ENCODE measurements around the gene GATM.

The GATM gene, protein sequence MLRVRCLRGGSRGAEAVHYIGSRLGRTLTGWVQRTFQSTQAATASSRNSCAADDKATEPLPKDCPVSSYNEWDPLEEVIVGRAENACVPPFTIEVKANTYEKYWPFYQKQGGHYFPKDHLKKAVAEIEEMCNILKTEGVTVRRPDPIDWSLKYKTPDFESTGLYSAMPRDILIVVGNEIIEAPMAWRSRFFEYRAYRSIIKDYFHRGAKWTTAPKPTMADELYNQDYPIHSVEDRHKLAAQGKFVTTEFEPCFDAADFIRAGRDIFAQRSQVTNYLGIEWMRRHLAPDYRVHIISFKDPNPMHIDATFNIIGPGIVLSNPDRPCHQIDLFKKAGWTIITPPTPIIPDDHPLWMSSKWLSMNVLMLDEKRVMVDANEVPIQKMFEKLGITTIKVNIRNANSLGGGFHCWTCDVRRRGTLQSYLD

DNA sequence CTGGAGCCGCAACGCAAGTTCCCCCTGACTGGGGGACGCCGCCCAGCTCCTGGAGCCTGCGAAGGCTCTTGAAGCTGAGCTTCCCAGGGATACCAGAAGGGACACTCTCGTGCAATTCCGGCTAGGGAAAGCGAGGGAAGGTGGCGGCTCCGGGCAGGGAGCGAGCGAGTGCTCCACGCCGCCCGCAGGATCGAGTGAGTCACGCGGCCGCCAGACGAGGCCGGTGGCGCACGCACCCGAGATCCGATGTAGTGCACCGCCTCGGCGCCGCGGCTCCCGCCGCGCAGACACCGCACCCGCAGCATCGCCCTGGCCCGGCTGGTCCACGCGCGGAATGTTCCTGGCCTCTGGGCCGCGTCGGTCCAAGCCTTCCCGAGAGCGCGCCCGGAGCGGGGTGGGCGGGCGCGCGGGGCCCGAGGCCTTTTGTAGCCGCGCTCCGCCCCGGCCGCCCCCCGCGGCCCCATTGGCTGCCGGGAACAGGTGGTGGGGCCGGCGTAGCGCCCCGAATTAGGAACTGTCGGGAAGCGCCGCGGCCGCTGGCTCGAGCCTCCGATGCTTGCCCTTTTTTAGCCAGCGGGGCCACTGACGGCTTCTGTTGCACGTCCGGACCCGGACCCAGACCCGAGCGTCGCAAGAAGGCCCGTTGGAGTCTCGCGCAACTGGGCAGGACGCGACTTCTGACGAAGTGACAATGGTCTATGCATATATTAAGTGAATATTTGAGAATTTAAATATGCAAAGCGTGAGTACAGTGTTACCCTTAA lies at the start of gene GATM:
TSS of gene GATM (minus strand) at position 396 of the 764 bp plus-strand sequence. CDS start at position 305, 91 bp downstream.
- H3K4me3 ChIP-seq (ENCODE audit: low read depth, low read length), result peak within 1 kb of the TSS; percentile 42
- DNase-seq (ENCODE audit: low read depth), result peak; percentile 69

DNA sequence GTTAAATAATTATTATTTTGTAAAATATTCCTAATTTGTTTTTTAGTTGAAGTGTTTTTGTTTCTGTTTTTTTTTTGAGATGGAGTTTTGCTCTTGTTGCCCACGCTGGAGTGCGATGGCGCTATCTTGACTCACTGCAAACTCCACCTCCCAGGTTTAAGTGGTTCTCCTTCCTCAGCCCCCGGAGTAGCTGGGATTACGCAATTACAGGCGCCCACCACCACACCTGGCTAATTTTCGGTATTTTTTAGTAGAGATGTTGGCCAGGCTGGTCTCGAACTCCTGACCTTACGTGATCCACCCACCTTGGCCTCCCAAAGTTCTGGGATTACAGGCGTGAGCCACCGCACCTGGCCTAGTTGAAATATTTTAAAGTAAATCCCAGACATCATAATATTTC lies 48.7 kb upstream of the GATM start:
- no peak for DNase-seq (ENCODE audit: low read depth)
- H3K4me3 ChIP-seq (ENCODE audit: low read depth, low read length), result no peak overlapping the region
- TF ChIP-seq, protein P1, sequence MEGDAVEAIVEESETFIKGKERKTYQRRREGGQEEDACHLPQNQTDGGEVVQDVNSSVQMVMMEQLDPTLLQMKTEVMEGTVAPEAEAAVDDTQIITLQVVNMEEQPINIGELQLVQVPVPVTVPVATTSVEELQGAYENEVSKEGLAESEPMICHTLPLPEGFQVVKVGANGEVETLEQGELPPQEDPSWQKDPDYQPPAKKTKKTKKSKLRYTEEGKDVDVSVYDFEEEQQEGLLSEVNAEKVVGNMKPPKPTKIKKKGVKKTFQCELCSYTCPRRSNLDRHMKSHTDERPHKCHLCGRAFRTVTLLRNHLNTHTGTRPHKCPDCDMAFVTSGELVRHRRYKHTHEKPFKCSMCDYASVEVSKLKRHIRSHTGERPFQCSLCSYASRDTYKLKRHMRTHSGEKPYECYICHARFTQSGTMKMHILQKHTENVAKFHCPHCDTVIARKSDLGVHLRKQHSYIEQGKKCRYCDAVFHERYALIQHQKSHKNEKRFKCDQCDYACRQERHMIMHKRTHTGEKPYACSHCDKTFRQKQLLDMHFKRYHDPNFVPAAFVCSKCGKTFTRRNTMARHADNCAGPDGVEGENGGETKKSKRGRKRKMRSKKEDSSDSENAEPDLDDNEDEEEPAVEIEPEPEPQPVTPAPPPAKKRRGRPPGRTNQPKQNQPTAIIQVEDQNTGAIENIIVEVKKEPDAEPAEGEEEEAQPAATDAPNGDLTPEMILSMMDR (conservative IDR thresholded peaks at IDR 0.05; ENCODE audit: low read depth, low read length), result no peak

More for the DNA sequence above, at the start of gene GATM:
- TF ChIP-seq, protein P1 (conservative IDR thresholded peaks at IDR 0.05; ENCODE audit: low read depth, low read length), result peak; percentile 54

DNA sequence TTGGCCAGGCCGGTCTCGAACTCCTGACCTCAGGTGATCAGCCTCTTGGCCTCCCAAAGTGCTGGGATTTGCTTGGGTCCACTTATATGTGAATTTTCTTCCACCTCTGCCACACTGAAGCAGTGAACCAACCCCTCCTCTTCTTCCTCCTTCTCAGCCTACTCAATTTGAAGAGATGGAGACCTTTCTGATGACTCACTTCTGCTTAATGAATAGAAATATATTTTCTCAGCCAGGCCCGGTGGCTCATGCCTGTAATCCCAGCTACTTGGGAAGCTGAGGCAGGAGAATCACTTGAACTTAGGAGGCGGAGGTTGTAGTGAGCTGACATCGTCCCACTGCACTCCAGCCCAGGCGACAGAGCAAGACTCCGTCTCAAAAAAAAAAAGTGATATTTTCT lies 46.8 kb upstream of the GATM start:
- no peak overlapping the region for H3K4me3 ChIP-seq (ENCODE audit: low read depth, low read length)
- TF ChIP-seq, protein P1 (conservative IDR thresholded peaks at IDR 0.05; ENCODE audit: low read depth, low read length), result no peak
- peak; percentile 52 for DNase-seq (ENCODE audit: low read depth)

DNA sequence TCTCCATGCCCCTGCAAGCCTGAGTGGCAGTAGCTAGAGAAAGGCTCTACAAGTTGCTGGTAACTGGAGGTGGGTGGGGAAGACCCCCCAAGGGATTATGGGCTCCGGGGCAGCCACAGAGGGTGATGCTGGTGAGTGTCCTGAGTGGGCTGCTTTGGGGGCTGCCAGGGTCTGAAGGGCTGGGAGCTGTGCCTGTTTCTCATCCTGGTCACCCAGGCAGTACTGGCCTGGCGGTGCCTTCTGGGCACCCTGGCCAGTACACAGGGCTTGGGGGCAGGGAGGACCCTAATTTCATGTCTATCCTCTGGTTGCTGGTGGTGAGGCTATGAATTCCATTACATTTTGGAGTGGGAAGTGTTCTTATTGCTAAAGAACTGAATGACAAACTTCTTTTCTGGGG lies 46.1 kb upstream of the GATM start:
- DNase-seq (ENCODE audit: low read depth), result no peak
- TF ChIP-seq, protein P1 (conservative IDR thresholded peaks at IDR 0.05; ENCODE audit: low read depth, low read length), result no peak
- no peak overlapping the region for H3K4me3 ChIP-seq (ENCODE audit: low read depth, low read length)

DNA sequence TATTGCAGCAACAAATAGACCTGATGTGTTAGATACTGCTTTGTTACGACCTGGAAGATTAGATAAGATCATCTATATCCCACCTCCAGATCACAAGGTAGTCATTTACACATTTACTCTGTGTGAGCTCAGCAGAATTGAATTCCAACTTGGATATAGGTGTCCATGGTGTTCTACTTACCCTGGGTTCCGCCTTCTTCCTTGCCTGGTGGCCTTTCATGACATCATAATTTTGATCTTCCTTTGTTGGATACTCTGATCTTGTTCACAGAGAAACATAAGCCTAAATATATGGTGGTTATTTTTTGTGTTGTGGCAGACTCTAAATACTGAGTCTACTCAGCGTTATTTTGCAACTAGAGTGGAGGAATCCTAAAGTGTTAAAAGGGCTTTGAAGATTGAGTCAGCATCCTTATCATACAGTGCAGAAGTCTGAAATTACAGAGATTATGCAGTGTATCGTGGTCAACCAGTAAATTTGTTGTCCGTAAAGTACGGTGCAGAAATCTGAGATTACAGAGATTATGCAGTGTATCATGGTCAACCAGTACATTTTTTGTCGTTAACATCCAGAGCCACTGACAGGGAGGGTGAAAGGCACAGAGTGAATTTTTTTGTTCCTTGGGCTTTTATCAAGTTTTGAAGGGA lies 39.1 kb upstream of the GATM start:
- H3K4me3 ChIP-seq (ENCODE audit: low read depth, low read length), result no peak overlapping the region

DNA sequence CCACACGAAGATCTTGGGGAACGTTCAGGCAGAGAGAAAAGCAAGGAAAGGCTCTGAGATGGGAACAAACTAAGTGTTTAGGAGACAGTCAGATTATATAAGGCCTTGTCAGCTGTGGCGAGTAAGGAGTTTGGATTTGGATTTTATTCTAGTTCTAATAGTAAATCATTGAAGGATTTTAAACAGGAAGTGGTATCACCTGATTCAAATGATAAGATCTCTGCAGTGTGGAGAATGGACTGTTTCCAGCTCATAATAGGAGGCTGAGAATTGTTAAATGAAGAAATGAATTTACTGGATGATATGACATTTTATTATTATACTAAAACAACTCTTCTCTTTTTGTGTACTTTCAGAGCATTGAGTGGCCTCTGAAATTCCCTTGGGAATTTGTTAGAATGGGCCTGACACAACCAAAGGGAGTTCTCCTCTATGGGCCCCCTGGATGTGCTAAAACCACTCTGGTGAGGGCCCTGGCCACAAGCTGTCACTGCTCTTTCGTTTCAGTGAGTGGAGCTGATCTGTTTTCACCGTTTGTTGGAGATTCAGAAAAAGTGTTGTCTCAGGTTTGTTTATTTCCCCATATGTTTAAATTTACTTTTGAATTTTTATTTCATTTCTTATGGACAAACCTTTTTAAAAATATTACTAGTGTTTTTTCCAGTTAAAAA lies 36.0 kb upstream of the GATM start:
- TF ChIP-seq, protein P1 (conservative IDR thresholded peaks at IDR 0.05; ENCODE audit: low read depth, low read length), result no peak
- no peak overlapping the region for H3K4me3 ChIP-seq (ENCODE audit: low read depth, low read length)
- DNase-seq (ENCODE audit: low read depth), result no peak

More for the DNA sequence above, 39.1 kb upstream of the GATM start:
- DNase-seq (ENCODE audit: low read depth), result no peak
- TF ChIP-seq, protein P1 (conservative IDR thresholded peaks at IDR 0.05; ENCODE audit: low read depth, low read length), result no peak

Data from choroid plexus epithelial cell (primary cell).